A673 (cell line): ENCODE measurements around the gene CMTM4.
"Not testable (repeated sequence)": the region's sequence is repeated elsewhere in the genome, so short reads cannot be mapped to it uniquely, and the experiment has no call there.

ENCODE experiments used
- CTCF ChIP-seq: fragments of 300-800, 200-600 bp; sonication (generic); conservative IDR thresholded peaks from 2 replicates; pipeline ENCODE4 v1.5.1; 2017; ENCODE audit warnings: low read depth, mild to moderate bottlenecking, antibody characterized with exemption, low read length, moderate library complexity, mixed read lengths
- EZH2 ChIP-seq: fragments of 200-600 bp; sonication (generic); IDR thresholded peaks from 2 replicates; pipeline ENCODE4 v1.6.1; 2017; ENCODE audit warnings: borderline replicate concordance, low read depth, mild to moderate bottlenecking, mixed read lengths, antibody characterized with exemption, low read length; ENCODE audit not compliant: poor library complexity, severe bottlenecking

GRCh38 chr16:66596559-66596958, 100.0 kb downstream of the CMTM4 start:
- not testable (repeated sequence) for TF ChIP-seq CTCF, EZH2
